Suppressor macrophage (primary cell): ENCODE measurements around the gene UGDH.
"Not testable (repeated sequence)": the region's sequence is repeated elsewhere in the genome, so short reads cannot be mapped to it uniquely, and the experiment has no call there.

Experiments used
- DNase-seq, 4 experiments: peaks; one replicate each; pipeline ENCODE4 v3.0.0-alpha.2; 2020 to 2022

UGDH gene

GRCh38 chr4:39494354-39494753 is 32.9 kb downstream of the UGDH start:
- DNase-seq = no peak

GRCh38 chr4:39490322-39490721 is 36.9 kb downstream of the UGDH start:
- no peak for DNase-seq

GRCh38 chr4:39486221-39486804 is 40.9 kb downstream of the UGDH start:
- peak; percentile 9 to 53 (median 46) for DNase-seq

- DNase-seq = peak; percentile 23 to 84 (median 70)
Observed at GRCh38 chr4:39484582-39485272, 42.5 kb downstream of the UGDH start.

- peak; percentile 49 to 72 (median 60) for DNase-seq
Observed at GRCh38 chr4:39480902-39481695, 46.1 kb downstream of the UGDH start.

GRCh38 chr4:39480251-39480650 is 47.0 kb downstream of the UGDH start:
- DNase-seq = no peak

- no peak for DNase-seq
Observed at GRCh38 chr4:39476187-39476895, 50.9 kb downstream of the UGDH start.

- DNase-seq = no peak
Observed at GRCh38 chr4:39472396-39472795, 54.8 kb downstream of the UGDH start.

GRCh38 chr4:39470402-39470801 is 56.8 kb downstream of the UGDH start:
- no peak for DNase-seq

- peak; percentile 71 to 95 (median 84) for DNase-seq
Observed at GRCh38 chr4:39469429-39470077, 57.7 kb downstream of the UGDH start.

GRCh38 chr4:39467464-39467863 is 59.8 kb downstream of the UGDH start:
- DNase-seq = no peak

- no peak for DNase-seq
Observed at GRCh38 chr4:39466747-39467146, 60.5 kb downstream of the UGDH start.

- DNase-seq = peak in 2 of 4 experiments; percentile 37 to 38
Observed at GRCh38 chr4:39464886-39465501, 62.2 kb downstream of the UGDH start.

- DNase-seq = peak; percentile 98 to 99 (median 99)
Observed at GRCh38 chr4:39458505-39459300, 68.5 kb downstream of the UGDH start, which contains the start of the genes LIAS and RPL9. Gene LIAS (plus strand): TSS chr4:39459056. CDS start chr4:39459118, 62 bp downstream. Gene RPL9 (minus strand): TSS chr4:39458922. CDS start chr4:39458439, 483 bp downstream.

GRCh38 chr4:39458161-39458504 is 69.1 kb downstream of the UGDH start:
- DNase-seq = not testable (repeated sequence)

GRCh38 chr4:39456946-39457763 is 70.1 kb downstream of the UGDH start:
- no peak for DNase-seq

- DNase-seq = no peak
Observed at GRCh38 chr4:39455486-39455885, 71.8 kb downstream of the UGDH start.

GRCh38 chr4:39453738-39454137 is 73.5 kb downstream of the UGDH start:
- DNase-seq = no peak

- DNase-seq = no peak
Observed at GRCh38 chr4:39452860-39453587, 74.2 kb downstream of the UGDH start.
